Ascending aorta (tissue), 2 donors: ENCODE measurements around the gene PTCSC3. TPM values are rescaled to one million over a fixed set of nuclear protein-coding genes. Genes with fewer than 3 reads are reported as not detected.

Source experiments
- DNase-seq, 2 donors: peaks; one replicate each; pipeline ENCODE4 v3.0.0-alpha.2; 2019; ENCODE audit warnings: low spot score in 2 of 2
- H3K27ac ChIP-seq, 2 donors: fragments of 200-600 bp; sonication (generic); one replicate each; pipeline ENCODE4 v1.5.1; 2016 to 2017; ENCODE audit warnings: mild to moderate bottlenecking in 1 of 2
- H3K27me3 ChIP-seq: fragments of 200-600 bp; sonication (generic); one replicate; pipeline ENCODE4 v1.5.1; 2017
- H3K36me3 ChIP-seq, 2 donors: fragments of 200-600 bp; sonication (generic); one replicate each; pipeline ENCODE4 v1.5.1; 2016
- H3K4me1 ChIP-seq, 2 donors: fragments of 200-600 bp; sonication (generic); one replicate each; pipeline ENCODE4 v1.5.1; 2016 to 2017; ENCODE audit warnings: mild to moderate bottlenecking in 1 of 2
- H3K4me3 ChIP-seq, 2 donors: fragments of 200-600 bp; sonication (generic); one replicate each; pipeline ENCODE4 v1.5.1; 2016 to 2017; ENCODE audit warnings: mild to moderate bottlenecking in 1 of 2
- H3K9me3 ChIP-seq, 2 donors: fragments of 200-600 bp; sonication (generic); one replicate each; pipeline ENCODE4 v1.5.1; 2016
- CTCF ChIP-seq, 3 experiments: fragments of 200-600 bp in 2 of 3; fragments of 450-650 bp in 1 of 3; sonication (generic) in 2 of 3; IDR thresholded peaks; one replicate each; pipeline ENCODE4 v1.5.1; 2016 to 2019; ENCODE audit warnings: antibody characterized with exemption in 3 of 3, mild to moderate bottlenecking in 1 of 3, moderate library complexity in 1 of 3
- intact Hi-C: fragments of 100-400 bp; cut with DNase I; formaldehyde crosslinking; loops from one replicate; pipeline ENCODE4 v1.15.1; 2023
- total RNA-seq: library from RNA; depleted of rRNA; stranded (reverse); fragments of >200 nt; gene quantifications from one replicate; pipeline ENCODE4 v1.1.0, GENCODE V29; 2016

Gene PTCSC3
- total RNA-seq, 1 donor from 2014 or later: not detected

DNA sequence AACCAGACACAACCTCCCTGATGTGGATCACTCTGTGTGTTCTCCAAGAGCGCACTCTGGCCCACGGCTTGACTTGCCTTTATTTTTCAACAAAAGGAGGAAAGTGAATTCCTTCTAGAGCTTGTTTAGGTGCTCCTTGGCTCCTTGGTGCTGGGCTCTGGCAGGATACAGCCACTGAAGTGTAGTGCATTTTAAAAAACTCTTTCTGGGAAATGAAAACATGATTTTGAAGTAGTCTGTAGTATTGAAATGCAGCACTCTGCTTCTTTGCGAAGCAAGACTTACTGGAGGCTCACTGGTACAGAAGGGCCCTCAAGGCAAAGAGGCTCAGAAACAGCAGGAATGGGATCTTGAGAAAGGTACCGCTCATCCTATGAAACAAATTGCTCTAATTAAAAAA, 81.6 kb downstream of the PTCSC3 start:
- Histone ChIP-seq H3K9me3 (no peaks in the 10 kb centered on the region), H3K4me3 (no peak overlapping the region), H3K4me1 (no peaks in the 10 kb centered on the region), H3K27me3 (no peaks in the 10 kb centered on the region), H3K36me3 (no peaks in the 10 kb centered on the region), H3K27ac (no peak overlapping the region)
- DNase-seq: no peak
- no peak for TF ChIP-seq CTCF (IDR thresholded peaks at IDR 0.05)
- intact Hi-C loops: no loop called here

DNA sequence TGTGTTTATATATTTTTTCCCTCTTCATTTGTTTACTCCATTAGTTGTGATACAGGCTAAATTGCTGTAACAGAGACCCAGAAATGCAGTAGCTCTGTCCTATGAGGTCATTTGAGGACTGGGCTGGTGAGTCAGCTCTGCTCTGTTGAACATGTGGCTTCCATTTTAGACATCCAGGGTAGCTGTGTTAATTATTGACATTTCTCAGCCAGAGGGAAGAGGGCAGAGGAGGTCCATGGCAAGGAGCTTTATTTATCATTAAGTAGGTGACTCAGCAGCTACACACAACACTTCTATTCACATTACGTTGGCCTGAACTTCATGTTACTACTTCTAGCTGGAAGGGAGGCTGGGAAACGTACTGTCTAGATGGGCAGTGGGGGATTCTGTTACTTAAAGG, 85.4 kb downstream of the PTCSC3 start:
- intact Hi-C loops: no loop called here
- Histone ChIP-seq H3K27ac (no peak overlapping the region), H3K36me3 (no peaks in the 10 kb centered on the region), H3K9me3 (no peaks in the 10 kb centered on the region), H3K4me3 (no peak overlapping the region), H3K4me1 (no peaks in the 10 kb centered on the region), H3K27me3 (no peaks in the 10 kb centered on the region)
- no peak for DNase-seq
- TF ChIP-seq CTCF (IDR thresholded peaks at IDR 0.05): no peak

- Histone ChIP-seq H3K9me3 (no peaks in the 10 kb centered on the region), H3K4me1 (no peaks in the 10 kb centered on the region), H3K27ac (no peak overlapping the region), H3K27me3 (no peaks in the 10 kb centered on the region), H3K36me3 (no peaks in the 10 kb centered on the region), H3K4me3 (no peak overlapping the region)
- DNase-seq: no peak
- intact Hi-C loops: no loop called here
- no peak for TF ChIP-seq CTCF (IDR thresholded peaks at IDR 0.05)
Observed at GRCh38 chr14:36087411-36087810, 89.1 kb downstream of the PTCSC3 start.

DNA sequence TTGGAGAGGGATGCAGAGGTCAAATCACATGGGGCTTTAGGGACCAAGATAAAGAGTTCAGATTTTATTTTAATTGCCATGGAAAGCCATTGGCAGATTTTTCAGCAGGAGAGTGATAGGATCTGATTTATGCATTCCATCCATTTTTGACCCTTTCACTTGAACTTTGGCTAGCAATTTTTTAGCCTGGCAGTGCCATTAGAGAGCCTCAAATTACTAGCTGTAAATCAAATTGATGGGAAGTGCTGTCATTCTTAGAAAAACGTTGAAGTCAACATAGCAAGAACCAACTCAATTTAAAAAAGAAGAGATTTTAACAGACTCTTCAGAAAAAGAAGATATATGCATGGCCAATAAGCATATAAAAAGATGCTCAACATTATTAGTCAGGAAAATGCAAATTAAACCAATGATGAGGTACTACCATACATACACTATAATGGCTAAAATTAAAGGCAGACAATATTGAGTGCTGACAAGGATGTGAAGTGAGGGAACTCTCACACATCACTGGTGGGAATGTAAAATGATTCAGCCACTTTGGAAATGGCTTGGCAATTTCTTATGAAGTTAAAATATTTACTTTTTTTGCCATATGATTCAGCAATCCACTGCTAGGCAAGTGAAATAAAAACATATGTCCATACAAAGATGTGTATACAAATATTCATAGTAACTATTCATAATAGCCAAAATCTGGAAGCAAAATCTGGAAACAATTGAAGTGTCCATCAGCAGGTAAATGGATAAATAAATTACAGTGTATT, 89.7 kb downstream of the PTCSC3 start:
- Histone ChIP-seq H3K9me3 (no peaks in the 10 kb centered on the region), H3K27ac (no peak overlapping the region), H3K4me3 (no peak overlapping the region), H3K4me1 (no peaks in the 10 kb centered on the region), H3K36me3 (no peaks in the 10 kb centered on the region), H3K27me3 (no peaks in the 10 kb centered on the region)
- intact Hi-C loops: no loop called here
- no peak for TF ChIP-seq CTCF (IDR thresholded peaks at IDR 0.05)
- no peak for DNase-seq

GRCh38 chr14:36085861-36086260, 90.7 kb downstream of the PTCSC3 start:
- Histone ChIP-seq H3K4me3 (no peak overlapping the region), H3K27ac (no peak overlapping the region), H3K36me3 (no peaks in the 10 kb centered on the region), H3K27me3 (no peaks in the 10 kb centered on the region), H3K9me3 (no peaks in the 10 kb centered on the region), H3K4me1 (no peaks in the 10 kb centered on the region)
- no peak for DNase-seq
- TF ChIP-seq CTCF (IDR thresholded peaks at IDR 0.05): no peak
- intact Hi-C loops: no loop called here

Other genes with a start within 250 kb of the PTCSC3 start
- gene MBIP, start 143.9 kb upstream of the PTCSC3 start, total RNA-seq: 2.2 TPM